Measurements from ENCODE around the gene CYB5B.

CYB5B gene

DNA sequence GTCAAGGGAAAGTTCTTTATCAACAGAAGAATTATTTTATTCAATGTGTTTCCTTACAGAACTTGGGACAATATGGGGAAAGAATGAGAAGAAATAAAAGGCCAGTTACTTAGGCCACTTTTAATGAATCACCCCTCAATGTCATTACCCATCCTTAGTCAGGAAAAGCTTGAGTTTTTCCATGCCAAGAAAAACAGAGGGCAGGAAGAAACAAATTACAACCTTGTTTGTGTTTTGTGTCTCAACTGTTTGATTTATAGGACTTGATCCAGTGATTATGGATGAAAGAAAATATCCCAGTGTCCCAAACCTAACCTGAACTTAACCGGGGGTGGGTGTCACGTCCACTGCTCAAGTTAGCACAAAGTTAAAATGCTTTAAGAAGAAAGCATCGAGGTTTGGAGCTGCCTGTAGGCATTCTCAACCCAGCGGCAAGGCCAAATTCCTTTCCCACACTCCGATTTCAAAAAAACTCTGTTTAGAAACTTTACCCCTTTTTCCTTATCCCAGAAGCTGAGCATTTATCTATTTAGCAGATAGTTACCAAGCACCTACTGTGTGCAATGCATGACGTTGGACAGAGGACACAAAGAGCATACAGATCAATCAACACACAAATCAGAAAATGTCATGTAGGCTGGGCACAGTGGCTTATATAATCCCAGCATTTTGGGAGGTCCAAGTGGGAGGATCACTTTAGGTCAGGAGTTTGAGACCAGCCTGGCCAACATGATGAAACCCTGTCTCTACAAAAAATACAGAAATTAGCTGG, 14.0 kb upstream of the CYB5B start:
- TF ChIP-seq CTCF (IDR thresholded peaks at IDR 0.05; ENCODE audit: low read depth, low read length): no peak
- H3K4me3 ChIP-seq (ENCODE audit: low read depth, low read length): no peak overlapping the region

GRCh38 chr16:69411064-69411985, 13.1 kb upstream of the CYB5B start:
- no peak for TF ChIP-seq CTCF (IDR thresholded peaks at IDR 0.05; ENCODE audit: low read depth, low read length)
- H3K4me3 ChIP-seq (ENCODE audit: low read depth, low read length): no peak overlapping the region

DNA sequence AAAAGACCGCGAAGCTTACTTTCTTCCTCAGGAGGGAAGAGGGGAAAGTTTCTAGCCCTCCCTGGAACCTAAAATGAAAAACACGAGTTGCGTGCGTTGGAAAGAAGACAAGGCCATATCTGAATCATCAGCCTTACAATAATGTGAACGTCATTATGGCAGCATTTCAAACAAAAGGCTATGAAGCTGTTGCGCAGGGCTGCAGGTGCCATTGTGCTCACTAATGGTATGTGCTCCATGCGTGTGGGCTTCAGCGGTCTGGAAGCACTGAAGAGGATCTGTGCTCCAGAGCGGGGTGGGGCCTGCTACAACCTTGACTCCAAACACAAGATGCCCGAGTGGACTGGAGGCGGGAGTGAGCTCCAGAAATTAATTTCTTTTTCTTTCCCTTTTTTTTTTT, 12.1 kb upstream of the CYB5B start:
- no peak overlapping the region for H3K4me3 ChIP-seq (ENCODE audit: low read depth, low read length)
- TF ChIP-seq CTCF (IDR thresholded peaks at IDR 0.05; ENCODE audit: low read depth, low read length): no peak

GRCh38 chr16:69413045-69413664, 11.3 kb upstream of the CYB5B start:
- no peak overlapping the region for H3K4me3 ChIP-seq (ENCODE audit: low read depth, low read length)
- TF ChIP-seq CTCF (IDR thresholded peaks at IDR 0.05; ENCODE audit: low read depth, low read length): no peak

- H3K4me3 ChIP-seq (ENCODE audit: low read depth, low read length): peak overlapping the region; percentile 35; the same call in 1 of the 2 replicates
These were observed 6.8 kb upstream of the CYB5B start for GRCh38 chr16:69417520-69418199.

DNA sequence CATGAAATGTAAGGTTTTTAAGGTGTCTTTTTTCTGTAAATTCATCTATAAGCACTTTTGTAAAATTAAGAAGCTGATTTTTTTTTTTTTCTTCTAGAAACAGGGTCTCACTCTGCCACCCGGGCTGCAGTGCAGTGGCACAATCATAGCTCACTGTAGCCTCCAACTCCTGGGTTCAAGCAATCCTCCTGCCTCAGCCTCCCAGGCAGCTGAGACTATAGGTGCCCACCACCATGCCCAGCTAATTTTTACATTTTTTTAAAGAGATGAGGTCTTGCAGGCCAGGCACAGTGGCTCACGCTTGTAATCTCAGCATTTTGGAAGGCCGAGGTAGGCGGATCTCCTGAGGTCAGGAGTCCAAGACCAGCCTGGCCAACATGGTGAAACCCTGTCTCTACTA, 4.5 kb upstream of the CYB5B start:
- H3K4me3 ChIP-seq (ENCODE audit: low read depth, low read length): no peak overlapping the region
- TF ChIP-seq CTCF (IDR thresholded peaks at IDR 0.05; ENCODE audit: low read depth, low read length): no peak

More at GRCh38 chr16:69417520-69418199, 6.8 kb upstream of the CYB5B start:
- no peak for TF ChIP-seq CTCF (IDR thresholded peaks at IDR 0.05; ENCODE audit: low read depth, low read length)

All from WI38 (cell line).